ENCODE data around the gene CLCN7. TPM values are rescaled to one million over a fixed set of nuclear protein-coding genes. Genes with fewer than 3 reads are reported as not detected.

CLCN7 gene
- total RNA-seq, 2 experiments from 2014 or later, result 31.1 to 62.4 TPM

DNA sequence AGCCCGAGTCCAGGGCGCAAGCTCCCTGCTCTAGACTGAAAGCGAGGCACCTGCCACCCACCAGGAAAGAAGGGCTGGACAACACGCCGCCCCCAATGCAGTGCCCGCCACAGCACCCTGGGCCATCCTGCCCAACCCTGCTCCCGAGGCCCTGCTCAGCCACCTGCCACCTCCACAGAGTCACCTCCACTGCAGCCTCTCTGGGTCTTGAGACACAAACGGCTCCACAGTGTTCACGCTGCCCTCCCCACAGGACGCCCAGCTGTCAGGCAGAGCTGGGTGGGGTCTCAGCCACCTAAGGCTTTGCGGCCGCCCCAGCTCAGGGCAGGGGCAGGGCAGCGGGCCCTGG, 9.3 kb downstream of the CLCN7 start:
- H3K4me3 ChIP-seq (ENCODE audit: low read depth, low read length, poor library complexity, severe bottlenecking), result no peak overlapping the region
- ChIA-PET POLR2A (no interaction called here), CTCF (ENCODE audit: unreplicated experiment) (no interaction called here)
- no TSS peak for BruUV-seq (replicated peaks)
- TF ChIP-seq EZH2phosphoT487 (IDR thresholded peaks at IDR 0.05; ENCODE audit: borderline replicate concordance, low read depth, low read length) (no peak), CTCF (conservative IDR thresholded peaks at IDR 0.05; ENCODE audit: low read length) (no peak)
- DNase-seq (ENCODE audit: low spot score), result no peak
- H3K9me2 ChIP-seq (ENCODE audit: insufficient read depth, low read length), result no peaks in the 10 kb centered on the region
- H3K4me1 ChIP-seq (ENCODE audit: insufficient read depth, low read length, poor library complexity, severe bottlenecking), result no peaks in the 10 kb centered on the region
- H3K9me3 ChIP-seq (ENCODE audit: low read length), result no peaks in the 10 kb centered on the region
- H3K4me2 ChIP-seq (ENCODE audit: low read length), result no peak overlapping the region
- no peaks in the 10 kb centered on the region for H4K20me1 ChIP-seq (ENCODE audit: insufficient read depth, low read length)
- H3K36me3 ChIP-seq (ENCODE audit: insufficient read depth, low read length), result peaks cover 5% of the 10 kb centered on the region; the same call in 1 of the 2 replicates
- no peaks in the 10 kb centered on the region for H3K79me2 ChIP-seq (ENCODE audit: insufficient read depth, low read depth, low read length)
- H2AFZ ChIP-seq (ENCODE audit: low read length), result no peak overlapping the region
- intact Hi-C loops (cut with micrococcal nuclease; ENCODE audit: unreplicated experiment), result no loop called here
- no peak overlapping the region for H3K27ac ChIP-seq (ENCODE audit: low read depth, low read length, poor library complexity, severe bottlenecking)

DNA sequence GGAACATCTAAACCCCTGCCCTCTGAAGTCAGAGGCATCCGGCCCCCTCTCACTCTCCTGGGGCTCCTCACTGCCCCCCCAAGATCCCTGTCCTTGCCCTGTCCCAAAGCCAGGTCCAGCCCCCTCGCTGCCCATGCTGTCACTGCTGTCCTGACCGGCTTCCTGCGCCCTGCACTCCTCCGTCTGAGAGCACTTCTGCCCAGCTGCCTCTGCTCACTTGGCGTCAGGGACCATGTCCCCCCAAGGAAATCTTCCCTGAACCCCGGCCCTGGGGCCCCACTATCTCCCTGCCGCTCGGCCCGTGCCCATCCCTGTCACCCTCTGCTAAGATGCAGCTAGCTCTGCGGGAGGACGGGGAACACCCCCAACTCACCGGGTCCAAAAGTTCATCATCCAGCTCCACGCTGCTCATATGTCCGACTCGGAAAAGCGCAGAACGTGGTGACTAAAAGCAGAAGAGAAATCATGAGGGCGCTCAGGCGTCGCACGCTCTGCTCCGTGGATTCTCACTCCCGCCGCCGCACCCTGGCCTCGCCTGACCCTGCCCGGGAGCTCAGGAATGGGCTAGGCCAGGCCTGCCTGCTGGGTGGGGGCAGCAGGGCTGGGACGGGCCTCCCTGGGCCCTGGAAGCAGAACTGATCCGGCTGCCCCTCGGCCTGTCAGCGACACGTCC, 9.8 kb downstream of the CLCN7 start:
- no peaks in the 10 kb centered on the region for H3K79me2 ChIP-seq (ENCODE audit: insufficient read depth, low read depth, low read length)
- no peaks in the 10 kb centered on the region for H3K9me2 ChIP-seq (ENCODE audit: insufficient read depth, low read length)
- intact Hi-C loops (cut with micrococcal nuclease; ENCODE audit: unreplicated experiment), result no loop called here
- H3K4me1 ChIP-seq (ENCODE audit: insufficient read depth, low read length, poor library complexity, severe bottlenecking), result no peaks in the 10 kb centered on the region
- no peak overlapping the region for H3K4me2 ChIP-seq (ENCODE audit: low read length)
- peaks cover 9% of the 10 kb centered on the region; the same call in 1 of the 2 replicates for H3K36me3 ChIP-seq (ENCODE audit: insufficient read depth, low read length)
- TF ChIP-seq CTCF (conservative IDR thresholded peaks at IDR 0.05; ENCODE audit: low read length), result no peak
- no peak for TF ChIP-seq EZH2phosphoT487 (IDR thresholded peaks at IDR 0.05; ENCODE audit: borderline replicate concordance, low read depth, low read length)
- H3K4me3 ChIP-seq (ENCODE audit: low read depth, low read length, poor library complexity, severe bottlenecking), result no peak overlapping the region
- H3K27ac ChIP-seq (ENCODE audit: low read depth, low read length, poor library complexity, severe bottlenecking), result no peak overlapping the region
- ChIA-PET POLR2A (no interaction called here), CTCF (ENCODE audit: unreplicated experiment) (no interaction called here)
- BruUV-seq (replicated peaks), result no TSS peak
- DNase-seq (ENCODE audit: low spot score), result no peak
- no peaks in the 10 kb centered on the region for H3K9me3 ChIP-seq (ENCODE audit: low read length)
- no peak overlapping the region for H2AFZ ChIP-seq (ENCODE audit: low read length)
- H4K20me1 ChIP-seq (ENCODE audit: insufficient read depth, low read length), result no peaks in the 10 kb centered on the region

DNA sequence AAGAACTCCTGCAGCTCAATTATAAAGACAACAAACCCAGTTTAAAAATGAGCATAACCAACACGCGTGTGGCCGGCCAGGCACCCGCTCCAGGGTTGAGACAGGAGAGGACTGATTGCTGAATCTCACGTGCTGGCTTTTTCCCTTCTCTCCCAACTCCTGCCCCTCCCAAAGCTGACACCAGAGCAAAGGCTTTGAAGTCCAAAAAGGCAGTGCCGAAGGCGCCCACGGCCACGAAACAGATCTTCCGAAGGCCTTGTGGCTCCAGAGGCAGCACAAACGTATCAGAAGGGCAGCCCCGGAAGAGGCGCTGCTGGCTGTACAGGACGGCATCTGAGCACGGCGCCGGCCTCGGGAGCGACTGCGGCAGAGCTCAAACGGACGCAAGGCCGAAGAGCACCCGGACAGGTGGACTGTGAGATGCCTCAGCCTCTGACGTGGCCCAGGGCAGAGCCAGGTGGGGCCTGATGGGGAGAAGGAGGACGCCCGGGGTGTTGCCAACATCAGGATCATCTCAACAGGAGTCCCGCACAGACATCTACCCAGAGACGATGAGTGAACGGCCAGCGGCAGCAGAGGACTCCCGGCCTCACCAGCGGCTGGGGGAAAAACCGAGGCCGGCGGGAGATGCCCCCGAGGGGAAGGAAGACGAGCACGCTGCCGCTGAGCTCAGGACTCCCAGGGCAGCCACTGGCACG, 10.5 kb downstream of the CLCN7 start:
- Histone ChIP-seq H3K27ac (ENCODE audit: low read depth, low read length, poor library complexity, severe bottlenecking) (no peak overlapping the region), H3K79me2 (ENCODE audit: insufficient read depth, low read depth, low read length) (no peaks in the 10 kb centered on the region), H3K36me3 (ENCODE audit: insufficient read depth, low read length) (peaks cover 9% of the 10 kb centered on the region; the same call in 1 of the 2 replicates), H3K9me2 (ENCODE audit: insufficient read depth, low read length) (no peaks in the 10 kb centered on the region), H3K4me1 (ENCODE audit: insufficient read depth, low read length, poor library complexity, severe bottlenecking) (peaks cover 1% of the 10 kb centered on the region), H3K9me3 (ENCODE audit: low read length) (no peaks in the 10 kb centered on the region), H4K20me1 (ENCODE audit: insufficient read depth, low read length) (no peaks in the 10 kb centered on the region), H2AFZ (ENCODE audit: low read length) (no peak overlapping the region), H3K4me3 (ENCODE audit: low read depth, low read length, poor library complexity, severe bottlenecking) (no peak overlapping the region), H3K4me2 (ENCODE audit: low read length) (no peak overlapping the region)
- intact Hi-C loops (cut with micrococcal nuclease; ENCODE audit: unreplicated experiment), result no loop called here
- TF ChIP-seq EZH2phosphoT487 (IDR thresholded peaks at IDR 0.05; ENCODE audit: borderline replicate concordance, low read depth, low read length) (no peak), CTCF (conservative IDR thresholded peaks at IDR 0.05; ENCODE audit: low read length) (no peak)
- no TSS peak for BruUV-seq (replicated peaks)
- no peak for DNase-seq (ENCODE audit: low spot score)
- CTCF ChIA-PET (ENCODE audit: unreplicated experiment), result no interaction called here
- POLR2A ChIA-PET, result no interaction called here
